GM18517 (cell line): ENCODE data around the gene GGA1.
A peak's percentile ranks its signal among the peaks of the same experiment; 100 is the strongest.

Experiments used
- ATAC-seq: cut with Tn5 transposase; IDR thresholded peaks from one replicate; pipeline ENCODE4 v1.9.1; 2021; ENCODE audit warnings: mild to moderate bottlenecking, moderate library complexity; ENCODE audit not compliant: unreplicated experiment

Gene GGA1, protein sequence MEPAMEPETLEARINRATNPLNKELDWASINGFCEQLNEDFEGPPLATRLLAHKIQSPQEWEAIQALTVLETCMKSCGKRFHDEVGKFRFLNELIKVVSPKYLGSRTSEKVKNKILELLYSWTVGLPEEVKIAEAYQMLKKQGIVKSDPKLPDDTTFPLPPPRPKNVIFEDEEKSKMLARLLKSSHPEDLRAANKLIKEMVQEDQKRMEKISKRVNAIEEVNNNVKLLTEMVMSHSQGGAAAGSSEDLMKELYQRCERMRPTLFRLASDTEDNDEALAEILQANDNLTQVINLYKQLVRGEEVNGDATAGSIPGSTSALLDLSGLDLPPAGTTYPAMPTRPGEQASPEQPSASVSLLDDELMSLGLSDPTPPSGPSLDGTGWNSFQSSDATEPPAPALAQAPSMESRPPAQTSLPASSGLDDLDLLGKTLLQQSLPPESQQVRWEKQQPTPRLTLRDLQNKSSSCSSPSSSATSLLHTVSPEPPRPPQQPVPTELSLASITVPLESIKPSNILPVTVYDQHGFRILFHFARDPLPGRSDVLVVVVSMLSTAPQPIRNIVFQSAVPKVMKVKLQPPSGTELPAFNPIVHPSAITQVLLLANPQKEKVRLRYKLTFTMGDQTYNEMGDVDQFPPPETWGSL

DNA sequence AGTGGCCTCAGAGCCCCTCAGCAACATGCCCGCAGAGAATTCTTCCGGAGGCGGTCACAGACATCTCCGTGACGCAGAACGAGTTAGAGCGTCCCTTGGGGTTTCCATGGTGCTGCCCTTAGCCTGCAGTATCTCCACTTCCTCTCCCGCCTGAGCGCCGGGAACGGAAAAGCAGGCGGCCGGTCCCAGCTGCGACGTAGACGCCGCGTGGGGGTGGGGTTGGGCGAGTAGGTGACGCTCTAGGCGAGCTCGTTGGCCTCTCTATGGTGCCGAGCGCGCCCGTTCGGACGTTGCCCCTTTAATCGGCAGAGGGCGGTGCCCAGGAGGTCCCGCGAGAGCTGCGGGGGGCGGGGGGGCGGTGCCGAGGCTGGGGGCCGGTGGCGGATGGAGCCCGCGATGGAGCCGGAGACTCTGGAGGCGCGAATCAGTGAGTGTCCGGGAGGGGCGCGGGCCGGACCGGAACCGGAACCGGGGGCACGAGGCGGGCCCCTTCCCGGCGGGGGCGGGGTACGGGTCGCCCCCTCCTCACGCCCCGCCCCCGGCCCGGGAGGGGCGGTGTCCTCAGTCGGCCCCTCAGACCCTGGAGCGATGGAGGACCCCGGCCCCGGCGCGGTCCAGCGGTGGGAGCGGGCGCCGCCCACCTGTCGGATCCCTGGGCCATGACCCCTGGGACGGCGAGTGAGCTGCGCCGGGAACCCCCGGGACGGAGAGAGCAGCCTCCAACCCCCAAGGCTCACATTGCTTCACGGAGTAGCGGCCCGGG is at the start of gene GGA1:
Gene GGA1, plus strand, starts transcription at position 358 of the 763 bp plus-strand sequence. Its CDS starts 27 bp downstream, at position 385.
- ATAC-seq, result peak; percentile 70

DNA sequence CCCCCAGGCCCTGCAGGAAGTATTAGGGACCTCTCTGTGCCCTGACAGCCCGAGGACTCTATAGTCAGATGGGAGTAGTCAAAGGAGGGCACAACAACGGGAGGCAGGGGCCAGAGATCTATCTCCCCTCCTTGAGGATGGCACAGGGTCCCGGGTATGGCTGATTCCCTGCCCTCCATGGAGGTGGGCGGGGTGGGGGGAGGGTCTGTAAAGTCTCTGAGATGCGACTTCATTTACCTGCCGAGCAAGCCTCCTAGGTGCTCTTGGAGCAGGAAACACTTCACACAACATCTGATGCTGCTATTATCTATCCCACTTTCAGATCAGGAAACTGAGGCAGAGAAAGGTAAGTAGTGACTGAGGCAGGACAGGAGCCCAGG is 49.1 kb upstream of the GGA1 start:
- ATAC-seq, result no peak

DNA sequence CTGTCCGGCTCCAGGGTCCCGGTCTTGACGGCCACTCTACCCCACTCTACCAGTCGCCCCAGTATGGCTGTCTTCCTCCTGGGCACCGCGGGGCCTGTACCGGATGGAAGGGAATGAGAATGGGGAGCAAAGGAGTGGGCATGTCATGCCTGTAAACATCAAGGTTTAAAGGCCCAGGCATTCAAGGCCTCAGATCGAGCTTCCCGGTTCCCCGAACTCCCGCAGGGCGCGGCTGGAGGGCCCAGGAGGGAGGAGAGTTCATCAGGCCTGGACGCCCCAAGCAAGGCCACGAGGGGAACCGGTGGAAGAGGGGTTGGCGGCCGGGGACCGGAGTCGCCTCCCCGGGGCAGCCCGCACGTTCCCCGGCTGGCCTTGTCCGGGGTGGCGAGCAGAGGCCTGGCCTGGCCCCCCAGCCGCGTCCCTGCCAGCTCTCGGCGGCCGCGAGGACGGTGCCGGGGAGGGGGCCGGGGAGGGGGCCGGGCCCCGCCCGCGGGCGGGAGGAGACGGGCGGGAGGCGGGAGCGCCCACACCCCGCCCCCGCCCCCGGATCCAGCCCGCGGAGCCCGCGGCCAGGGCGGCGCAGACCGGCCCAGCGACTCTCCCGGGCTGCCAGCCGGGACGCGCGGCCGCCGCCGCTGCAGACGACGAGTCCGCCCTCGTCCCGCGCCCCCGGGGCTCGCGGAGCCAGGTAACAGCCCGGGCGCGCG is 48.6 kb upstream of the GGA1 start, which contains the start of gene CDC42EP1:
Gene CDC42EP1, plus strand, starts transcription at position 580 of the 707 bp plus-strand sequence. CDS start 5,870 bp downstream, outside the sequence.
- ATAC-seq, result no peak

DNA sequence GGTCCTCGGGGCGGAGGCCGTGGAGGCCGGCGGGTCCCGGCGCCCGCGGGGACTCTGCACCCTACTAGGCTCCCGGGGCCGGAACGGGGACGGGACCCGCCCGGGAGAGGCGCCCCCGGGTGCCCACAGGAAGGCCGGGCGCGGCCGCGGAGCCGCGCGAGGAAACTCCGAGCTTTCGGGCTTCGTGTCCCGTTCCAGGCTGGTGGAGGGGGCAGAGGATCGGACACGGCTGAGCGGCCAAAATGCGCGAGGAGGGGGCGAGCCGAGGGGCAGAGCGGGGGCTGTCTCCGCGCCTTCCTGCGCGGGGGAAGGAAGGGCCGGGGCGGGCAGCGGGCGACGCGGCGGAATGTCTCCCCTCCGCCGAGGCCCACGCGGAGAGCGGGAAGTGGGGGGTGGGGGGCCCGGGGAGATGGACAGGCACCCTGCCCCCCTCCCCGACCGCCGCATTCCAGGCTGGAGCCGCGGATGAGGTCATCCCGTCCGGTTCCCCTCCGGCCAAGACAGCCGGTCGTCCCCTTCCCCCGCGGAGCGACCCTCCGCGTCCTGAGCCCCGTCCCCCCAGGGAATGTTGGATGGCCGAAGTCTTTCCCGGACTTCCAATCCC is 47.9 kb upstream of the GGA1 start:
- no peak for ATAC-seq

DNA sequence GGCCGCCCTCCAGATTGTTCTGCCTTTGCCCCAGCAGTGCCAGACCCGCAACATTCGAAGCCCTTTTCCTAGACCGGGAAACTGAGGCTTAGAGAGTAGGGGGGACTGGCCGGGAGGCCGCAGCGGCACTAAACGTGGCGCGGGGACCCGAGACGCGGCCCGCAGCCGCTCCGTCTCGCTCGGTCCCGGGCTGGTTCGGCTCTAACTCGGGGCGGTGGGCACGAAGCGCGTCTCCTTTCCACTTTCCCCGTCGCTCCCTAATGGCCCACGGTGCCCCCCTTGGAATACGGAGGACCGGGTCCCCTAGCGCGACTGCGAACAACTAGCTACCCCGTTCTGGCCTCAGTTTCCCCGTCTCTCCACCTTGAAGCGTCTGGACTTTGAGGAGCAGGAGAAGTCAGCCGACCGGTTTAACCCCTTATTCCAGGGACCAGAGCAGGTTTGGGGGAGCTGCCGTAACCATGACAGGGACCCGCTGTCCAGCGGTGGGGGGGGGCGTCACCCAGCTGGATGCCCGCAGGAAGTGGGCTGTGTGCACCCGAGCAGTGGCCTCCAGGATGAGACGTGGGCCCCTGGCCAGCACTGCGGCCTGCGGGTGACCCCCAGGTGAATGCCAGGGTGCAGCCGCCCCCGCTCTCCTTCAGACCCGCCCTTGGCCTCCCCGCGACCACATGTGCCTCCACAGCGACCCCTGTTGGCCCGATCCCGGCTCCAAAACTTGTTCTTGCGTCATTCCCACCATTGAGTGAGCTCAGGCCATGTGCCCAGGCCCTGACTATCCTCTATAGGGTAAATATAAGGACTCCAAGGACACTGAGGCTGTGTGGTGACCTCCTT is 47.2 kb upstream of the GGA1 start:
- no peak for ATAC-seq

DNA sequence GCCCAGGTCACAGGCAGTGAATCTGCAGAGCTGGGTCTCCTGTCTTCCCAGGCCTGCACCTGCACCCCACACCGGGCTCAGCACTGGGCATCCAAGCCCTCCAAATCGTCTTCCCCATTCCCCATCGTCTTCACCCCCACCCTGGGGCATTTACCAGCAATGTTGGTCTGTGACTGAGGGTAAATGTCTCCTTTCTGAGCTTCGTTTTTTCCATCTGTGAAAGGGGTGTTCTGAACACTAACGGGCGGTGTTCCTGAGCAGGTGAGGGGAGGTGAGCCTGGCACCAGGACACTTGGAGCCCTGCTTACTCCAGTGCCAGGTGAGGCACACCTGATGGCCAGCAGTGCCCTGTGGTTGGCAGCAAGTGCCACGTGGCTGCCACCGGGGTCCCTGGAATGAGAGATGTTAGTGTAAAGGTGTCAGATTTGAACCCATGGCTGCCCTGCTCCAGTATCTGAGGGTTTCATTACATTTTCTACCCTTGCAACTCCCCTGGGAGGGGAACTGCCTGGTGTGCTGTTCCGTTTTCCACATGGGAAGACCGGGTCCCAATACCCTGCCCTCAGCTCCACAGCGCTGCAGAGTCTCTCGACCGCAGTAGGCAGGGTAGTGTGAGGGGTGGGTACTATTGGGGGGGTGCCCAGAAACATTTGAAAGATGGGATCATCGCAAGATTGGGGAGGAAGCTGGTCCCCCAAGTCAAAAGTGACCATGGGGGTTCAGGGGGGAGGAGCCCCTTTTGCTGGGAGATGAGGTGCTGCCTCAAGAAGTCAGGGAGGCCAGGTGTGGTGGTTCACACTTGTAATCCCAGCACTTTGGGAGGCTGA is 46.4 kb upstream of the GGA1 start:
- no peak for ATAC-seq

DNA sequence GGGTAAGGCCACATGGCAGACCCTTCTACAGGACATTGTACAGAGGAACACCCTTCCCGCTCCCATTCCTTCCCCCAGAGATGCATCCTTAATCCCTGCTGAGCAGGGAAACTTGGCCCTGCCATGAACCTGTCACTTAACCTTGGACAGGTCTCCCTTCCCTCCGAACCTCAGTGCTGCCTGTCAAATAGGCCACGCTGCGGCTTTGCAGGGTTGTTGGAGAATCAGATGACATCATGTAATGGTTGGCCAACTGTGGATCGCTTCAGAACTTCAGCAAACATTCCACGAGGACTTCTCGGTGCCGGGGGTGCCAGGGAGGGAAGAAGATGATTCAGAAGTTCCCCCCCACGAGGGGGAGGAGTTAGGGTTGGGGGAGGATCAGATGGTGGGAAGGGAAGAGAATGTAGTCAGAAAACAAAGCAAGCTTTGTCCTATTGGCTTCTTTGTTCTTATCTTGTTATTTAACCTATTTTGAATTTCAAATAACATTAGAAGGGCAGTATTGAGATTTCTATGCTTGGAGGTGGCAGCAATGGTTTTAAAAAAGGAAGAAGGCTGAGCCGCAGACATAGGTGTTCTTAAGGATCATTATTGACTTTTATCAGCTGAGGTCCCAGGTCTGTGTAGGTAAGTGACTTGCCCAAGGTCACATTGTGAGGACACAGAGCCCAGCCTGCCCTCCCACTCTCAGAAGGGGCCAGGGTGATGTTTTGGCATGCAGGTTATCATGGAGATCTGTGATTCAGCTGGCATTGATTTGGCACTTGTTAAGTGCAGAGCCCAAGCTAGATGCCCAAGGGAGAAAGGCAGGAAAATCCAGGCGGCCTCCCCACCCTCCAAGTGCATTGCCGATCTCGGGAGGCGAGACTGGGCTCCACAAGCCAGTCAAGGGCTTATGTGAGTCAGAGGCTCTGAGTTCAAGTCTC is 45.2 kb upstream of the GGA1 start:
- ATAC-seq, result no peak

DNA sequence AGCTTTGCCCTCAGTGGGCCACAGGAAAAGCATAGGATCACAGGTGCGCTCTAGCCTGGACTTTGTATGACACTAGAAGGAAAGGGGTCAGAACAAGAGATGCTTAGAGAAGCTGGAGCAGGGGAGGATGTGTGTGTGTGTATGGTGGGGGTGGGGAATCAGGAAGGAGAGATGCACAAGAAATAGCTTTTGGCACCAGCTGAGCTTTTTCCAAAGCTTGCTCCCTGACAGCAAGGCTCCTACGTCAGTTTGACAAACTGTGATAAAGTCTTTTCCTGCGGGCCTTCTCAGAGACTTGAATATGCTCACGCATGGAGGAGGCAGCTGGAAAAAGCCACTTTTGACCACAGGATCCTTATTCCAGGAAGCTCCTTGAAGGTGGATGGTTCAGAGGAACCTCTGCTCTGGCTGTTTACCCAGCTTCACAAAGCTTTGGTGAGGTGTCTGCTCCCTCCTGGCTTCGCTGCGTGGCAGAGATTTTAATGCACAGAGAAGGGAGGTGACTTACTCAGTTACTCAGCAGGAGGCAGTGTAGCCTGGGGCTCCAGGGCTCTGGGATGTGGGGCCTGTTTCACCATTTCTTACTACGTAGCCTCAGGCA is 44.4 kb upstream of the GGA1 start:
- ATAC-seq, result no peak

DNA sequence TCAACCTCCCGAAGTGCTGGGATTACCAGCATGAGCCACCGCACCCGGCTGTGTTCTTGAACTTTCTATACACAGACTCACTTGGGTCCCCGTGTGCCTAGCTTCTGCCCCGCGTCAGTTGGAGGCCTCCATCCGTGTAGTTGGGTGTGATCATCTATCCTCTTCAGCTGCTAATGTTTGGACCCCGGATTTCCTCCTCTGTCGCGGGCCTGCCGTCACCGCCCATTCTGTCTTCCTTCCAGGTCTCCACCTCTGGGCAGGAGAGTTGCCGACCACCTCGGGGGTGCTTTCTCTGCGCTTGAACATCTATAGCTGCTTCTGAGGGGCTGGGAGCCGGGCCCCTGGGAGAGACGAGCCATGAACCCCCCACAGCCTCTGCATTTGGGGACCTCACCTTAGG is 42.8 kb upstream of the GGA1 start:
- ATAC-seq, result no peak

DNA sequence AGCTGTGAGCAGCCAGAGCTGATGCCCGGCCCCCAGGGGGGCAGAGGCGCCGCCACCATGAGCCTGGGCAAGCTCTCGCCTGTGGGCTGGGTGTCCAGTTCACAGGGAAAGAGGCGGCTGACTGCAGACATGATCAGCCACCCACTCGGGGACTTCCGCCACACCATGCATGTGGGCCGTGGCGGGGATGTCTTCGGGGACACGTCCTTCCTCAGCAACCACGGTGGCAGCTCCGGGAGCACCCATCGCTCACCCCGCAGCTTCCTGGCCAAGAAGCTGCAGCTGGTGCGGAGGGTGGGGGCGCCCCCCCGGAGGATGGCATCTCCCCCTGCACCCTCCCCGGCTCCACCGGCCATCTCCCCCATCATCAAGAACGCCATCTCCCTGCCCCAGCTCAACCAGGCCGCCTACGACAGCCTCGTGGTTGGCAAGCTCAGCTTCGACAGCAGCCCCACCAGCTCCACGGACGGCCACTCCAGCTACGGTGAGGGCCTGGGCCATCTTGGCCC is 42.3 kb upstream of the GGA1 start:
- no peak for ATAC-seq

DNA sequence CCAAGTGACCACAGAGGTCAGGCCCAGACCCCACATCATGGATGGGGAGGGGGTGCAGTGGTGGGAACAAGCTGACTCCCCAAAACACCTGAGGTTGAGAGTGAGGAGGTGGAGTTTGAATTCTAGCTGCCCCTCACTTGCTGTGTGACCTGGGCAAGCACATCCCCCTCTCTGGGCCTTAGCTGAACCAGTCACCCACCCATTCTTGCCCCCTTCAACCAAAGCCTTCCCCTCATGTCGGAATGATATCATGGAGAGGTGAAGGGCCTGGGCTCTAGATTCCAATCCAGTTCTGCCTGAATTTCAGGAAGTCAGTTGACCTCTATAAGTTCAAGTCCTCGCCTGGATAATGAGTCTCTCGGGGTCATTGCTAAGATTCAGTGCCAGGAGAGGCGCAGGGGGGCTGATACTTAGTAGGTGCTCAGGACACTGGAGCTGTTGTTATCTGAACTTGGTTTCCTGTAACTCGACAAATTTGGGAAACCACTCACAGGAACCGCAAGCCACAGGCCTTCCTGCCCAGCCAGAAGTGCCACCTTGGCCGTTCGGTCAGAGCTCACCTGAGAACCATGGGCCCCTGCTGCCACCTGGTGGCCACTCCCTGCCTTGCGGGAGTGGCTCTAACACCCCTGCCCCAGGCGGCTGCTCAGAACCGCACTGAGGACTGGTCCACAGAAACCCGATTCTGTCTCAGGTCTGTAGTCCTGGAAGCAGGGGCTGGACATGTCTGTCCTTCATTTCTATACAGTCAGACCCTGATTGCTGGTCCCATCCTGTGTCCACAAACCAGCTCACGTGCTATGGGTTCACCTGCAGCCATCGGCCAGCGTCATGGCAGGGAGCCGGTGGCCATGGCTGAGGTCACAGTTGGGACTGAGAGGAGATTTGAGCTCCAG is 41.5 kb upstream of the GGA1 start:
- no peak for ATAC-seq

DNA sequence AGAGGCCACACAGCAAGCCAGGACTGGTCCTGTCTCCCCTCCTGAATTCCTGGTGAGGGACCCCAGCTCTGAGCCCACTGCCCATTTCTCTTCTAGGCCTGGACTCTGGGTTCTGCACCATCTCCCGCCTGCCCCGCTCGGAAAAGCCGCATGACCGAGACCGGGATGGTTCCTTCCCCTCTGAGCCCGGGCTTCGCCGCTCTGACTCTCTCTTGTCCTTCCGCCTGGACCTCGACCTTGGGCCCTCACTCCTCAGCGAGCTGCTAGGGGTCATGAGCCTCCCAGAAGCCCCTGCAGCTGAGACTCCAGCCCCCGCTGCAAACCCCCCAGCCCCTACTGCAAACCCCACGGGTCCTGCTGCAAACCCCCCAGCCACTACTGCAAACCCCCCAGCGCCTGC is 40.6 kb upstream of the GGA1 start:
- no peak for ATAC-seq

DNA sequence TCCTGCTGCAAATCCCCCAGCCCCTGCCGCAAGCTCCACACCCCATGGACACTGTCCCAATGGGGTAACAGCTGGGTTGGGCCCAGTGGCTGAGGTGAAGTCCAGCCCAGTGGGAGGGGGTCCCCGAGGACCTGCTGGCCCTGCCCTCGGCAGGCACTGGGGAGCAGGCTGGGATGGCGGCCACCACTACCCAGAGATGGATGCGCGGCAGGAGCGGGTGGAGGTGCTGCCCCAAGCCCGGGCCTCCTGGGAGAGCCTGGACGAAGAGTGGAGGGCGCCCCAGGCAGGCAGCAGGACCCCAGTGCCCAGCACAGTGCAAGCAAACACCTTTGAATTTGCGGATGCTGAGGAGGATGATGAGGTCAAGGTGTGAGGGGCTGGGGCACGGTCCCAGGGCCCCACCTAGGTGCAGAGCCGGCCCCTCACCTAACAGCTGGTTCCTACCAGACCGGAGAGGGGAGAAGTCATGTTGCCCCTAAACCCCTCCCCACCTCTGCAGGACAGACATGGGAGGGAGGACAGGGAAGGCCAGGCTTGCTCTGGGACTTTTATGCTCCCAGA is 40.1 kb upstream of the GGA1 start:
- no peak for ATAC-seq

DNA sequence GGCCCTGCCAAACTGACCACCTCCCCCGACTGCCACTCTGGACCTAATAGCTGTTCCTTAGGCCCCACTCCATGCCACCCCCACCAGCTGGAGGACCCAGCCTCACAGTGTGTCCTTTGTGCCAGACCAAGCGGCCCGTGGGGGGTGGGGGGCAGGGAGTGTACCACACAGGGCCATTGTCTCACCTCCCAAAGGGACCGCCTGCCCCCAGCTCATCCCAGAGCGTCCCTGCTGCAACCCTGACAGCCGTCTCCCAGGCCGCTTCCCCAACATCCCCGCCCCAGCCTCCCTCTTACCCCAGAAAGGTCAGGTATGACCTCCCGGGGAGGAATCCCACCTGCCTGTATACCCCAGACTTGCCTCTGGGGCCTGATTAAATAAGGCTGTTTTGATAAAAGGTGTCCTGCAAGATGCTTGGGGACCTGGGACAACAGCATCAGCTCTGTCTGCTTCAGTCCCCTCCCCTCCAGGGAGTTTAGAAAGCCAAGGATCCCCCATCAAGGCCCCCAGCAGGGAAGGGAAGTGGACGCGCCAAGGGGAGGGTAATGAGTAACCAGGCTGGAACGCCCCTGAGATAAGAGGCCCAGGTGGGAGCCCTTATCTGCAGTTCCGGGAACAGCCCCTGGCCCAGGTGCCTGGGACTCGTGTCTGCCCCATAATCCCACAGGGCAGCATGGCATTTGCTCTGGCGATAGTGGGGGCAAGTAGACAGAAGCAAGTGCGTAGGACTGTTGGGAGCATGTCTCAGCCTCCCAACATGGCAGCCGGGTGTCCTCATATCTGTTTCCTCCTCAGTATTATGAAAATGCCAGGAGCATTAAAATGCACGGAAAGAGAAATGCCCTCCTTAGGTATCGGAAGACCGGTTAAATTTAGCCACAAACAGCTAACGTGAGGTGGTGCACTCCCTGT is 39.4 kb upstream of the GGA1 start:
- no peak for ATAC-seq
